NCI-H2107 treated with DMSO at 0.1 percent for 48 hours (cell line): ENCODE results near the gene SKOR2.
A peak's percentile ranks its signal among the peaks of the same experiment; 100 is the strongest.
"Not testable (repeated sequence)": the region's sequence is repeated elsewhere in the genome, so short reads cannot be mapped to it uniquely, and the experiment has no call there.

Experiments used
- DNase-seq: peaks from one replicate; lab custom pipeline; 2025; ENCODE audit not compliant: unreplicated experiment; lab: John Stamatoyannopoulos, UW

The SKOR2 gene

DNA sequence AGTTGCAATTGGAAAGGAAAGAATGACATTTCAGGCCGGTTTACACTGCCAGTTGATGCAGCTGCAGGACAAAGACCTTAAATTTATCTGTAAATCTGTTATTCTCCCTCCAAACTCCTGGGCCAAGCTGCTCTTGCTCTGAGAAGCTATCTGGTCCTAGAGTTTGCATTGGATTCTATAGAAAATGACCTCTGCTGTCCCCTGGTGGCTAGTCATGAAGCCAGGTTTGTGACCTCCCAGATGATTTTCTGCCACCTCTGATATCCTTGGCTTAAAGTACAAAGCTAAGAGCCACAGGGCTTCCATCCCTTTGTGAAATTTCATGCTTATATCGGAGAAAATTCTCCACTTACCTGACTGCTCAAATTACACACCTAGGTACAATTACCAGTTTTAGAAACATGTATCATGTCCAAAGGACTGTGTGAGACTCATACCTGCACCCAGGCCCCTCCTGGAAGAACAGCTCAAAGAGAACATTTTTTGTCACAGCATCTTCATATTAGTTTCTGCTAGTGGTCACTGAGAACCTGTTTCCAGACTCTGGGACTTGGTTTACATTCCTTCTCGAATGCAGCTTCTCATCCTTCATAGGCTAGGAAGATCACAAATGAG, 46.4 kb downstream of the SKOR2 start:
- DNase-seq = no peak

DNA sequence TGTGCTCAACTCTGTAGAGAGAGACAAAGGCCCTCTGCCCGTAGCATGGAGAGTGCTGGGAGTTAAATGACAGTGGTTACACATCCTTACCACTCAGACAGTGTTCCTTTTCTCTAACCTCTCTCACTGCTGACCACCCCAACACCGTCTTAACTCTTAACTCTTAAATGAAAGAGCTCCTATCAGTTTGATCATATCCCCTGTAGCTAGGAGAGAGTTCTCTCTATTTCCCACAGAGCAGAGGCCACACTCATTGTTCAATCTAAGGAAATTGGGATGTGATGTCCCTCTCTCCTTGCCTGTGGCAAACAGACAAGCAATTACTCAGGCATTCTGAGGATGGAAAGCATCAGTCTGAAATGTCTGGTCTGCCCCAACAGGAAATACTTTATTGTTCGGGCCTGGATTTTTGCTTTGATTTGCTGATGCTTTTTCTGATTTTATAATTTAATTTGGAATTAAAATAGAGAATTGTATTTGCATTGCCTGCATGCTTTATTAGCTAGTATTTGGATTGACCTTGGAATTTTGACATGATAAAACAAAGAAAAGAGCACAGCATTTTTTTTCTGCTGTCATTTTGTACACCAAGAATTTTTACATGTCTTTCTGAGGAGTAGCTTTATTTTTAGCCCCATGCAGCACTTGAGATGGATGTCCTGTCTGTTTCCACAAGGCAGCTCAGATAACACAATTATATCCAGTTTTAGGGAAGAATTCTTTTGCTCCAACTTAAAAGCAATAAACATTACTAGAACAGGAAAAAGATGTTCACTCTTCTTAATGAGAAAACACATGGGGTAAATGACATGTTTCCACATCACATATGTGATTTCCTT, 47.6 kb downstream of the SKOR2 start:
- DNase-seq = no peak

DNA sequence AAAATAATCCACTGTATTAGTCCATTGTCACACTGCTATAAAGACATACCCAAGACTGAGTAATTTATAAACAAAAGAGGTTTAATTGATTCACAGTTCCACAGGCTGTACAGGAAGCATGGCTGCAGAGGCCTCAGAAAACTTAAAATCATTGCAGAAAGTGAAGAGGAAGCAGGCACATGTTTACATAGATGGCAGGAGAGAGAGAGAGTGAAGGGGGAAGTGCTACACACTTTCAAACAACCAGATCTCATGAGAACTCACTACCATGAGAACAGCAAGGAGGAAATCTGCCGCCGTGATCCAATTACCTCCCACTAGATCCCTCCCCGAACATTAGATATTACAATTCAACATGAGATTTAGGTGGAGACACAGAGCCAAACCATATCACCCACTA, 55.5 kb downstream of the SKOR2 start:
- not testable (repeated sequence) for DNase-seq

DNA sequence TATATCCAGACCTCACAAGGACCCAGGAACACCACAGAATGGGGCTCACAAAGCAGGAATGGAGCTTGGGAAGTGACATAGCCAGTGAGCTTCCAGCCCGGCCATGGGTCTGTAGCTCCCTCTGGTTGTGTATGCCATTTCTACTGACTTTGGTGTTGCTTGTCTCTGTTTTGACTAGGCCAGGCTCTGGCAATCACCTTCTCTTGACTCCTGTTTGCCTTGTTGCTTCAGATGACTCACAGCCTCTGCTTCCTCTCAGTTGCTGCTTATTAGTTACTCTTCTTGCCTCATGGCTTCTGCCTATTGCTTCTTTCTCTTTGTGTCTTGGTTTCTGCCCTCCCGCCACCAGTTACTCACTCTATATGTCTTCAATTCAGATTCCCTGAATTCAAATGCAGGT, 59.5 kb downstream of the SKOR2 start:
- no peak for DNase-seq

DNA sequence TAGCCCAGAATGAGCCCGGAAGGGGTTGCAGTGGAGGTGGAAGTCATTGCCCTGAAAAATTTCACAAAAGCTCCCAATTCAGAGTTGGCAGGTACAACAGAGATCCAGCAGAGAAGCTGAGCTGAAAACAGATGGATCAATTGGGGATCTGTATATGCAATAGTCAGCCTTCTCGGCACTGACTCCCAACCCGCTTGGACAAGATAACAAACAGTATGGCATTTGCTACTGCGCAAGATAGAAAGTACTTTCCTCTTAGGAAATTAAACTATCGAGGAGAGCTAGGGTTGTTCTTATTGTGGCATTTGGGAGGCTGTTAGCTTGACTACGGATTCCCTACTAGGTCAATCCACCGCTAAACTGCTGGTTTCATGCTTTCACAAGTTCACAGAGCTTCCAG, 63.7 kb downstream of the SKOR2 start:
- DNase-seq = no peak

DNA sequence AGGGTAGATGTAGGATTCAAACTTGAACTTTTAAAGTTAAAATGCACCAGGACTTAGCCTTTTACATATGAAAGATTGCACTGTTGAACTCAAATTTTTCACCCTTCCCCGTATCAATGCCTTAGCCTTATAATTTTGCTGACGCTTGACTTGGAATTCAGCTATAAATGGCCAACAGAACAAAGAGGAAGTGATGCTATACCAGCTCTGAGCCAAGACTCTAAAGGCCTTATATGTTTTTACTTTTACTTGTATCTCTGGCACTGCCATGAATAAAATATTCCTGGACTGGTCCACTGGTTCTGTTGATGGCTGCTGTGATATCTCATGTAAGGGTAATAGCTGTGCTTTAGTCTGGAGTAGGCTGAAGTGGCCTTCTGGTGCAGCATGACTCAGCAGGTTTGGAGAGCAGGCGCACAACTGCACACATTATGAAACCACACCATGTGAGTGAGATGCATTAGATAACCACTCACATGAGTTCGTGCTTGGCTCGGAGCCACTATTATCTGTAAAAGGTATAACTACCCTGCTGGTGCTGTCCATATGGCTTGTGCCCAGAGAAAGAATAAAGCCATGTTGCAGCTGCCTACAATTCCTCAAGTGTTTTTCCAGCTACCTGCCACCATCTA, 66.9 kb downstream of the SKOR2 start:
- no peak for DNase-seq

DNA sequence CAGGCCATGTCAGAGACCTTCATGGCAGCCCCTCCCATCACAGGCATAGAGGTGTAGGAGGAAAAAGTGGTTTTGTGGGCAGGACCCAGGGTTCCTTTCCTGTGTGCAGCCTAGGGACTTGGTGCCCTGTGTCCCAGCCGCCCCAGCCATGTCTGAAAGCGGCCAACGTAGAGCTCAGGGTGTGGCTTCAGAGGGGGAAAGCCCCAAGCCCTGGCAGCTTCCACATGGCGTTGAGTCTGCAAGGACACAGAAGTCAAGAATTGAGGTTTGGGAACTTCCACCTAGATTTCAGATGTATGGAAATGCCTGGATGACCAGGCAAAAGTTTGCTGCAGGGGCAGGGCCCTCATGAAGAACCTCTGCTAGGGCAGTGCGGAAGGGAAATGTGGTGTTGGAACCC, 69.3 kb downstream of the SKOR2 start:
- not testable (repeated sequence) for DNase-seq

DNA sequence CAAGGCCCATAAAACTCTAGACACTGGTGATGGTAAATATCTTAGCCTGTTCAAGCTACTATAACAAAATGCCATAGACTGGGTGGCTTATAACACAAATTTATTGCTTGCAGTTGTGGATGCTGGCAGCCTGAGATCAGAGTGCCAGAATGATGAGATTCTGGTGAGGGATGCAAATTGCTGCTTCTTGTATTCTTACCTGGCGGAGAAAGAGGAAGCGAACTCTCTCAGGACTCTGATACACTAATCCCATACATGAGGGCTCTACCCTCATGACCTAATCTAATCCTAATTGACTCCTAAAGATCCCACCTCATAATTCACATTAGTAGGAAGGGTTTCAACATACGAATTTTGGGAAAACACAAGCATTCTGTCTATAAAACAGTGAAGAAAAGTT, 70.7 kb downstream of the SKOR2 start:
- no peak for DNase-seq

DNA sequence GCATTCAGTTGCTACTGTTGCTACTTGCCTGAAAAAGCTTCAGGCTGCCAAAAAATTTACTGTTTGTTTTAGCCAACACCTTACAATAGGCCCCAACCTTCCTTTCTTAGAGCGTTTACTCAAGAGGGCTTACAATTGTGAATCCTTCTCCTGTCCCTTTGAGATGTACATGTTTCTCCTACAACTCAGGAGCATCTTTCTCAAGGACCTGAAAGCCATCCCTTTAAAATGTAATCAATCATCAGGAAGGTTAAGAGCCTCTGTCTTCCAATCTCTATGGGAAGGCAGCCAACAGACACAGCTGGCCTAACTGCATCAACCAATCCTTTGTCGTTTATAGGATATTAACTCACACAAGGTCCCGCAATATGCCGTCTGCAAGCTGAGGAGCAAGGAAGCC, 71.9 kb downstream of the SKOR2 start:
- DNase-seq = no peak

DNA sequence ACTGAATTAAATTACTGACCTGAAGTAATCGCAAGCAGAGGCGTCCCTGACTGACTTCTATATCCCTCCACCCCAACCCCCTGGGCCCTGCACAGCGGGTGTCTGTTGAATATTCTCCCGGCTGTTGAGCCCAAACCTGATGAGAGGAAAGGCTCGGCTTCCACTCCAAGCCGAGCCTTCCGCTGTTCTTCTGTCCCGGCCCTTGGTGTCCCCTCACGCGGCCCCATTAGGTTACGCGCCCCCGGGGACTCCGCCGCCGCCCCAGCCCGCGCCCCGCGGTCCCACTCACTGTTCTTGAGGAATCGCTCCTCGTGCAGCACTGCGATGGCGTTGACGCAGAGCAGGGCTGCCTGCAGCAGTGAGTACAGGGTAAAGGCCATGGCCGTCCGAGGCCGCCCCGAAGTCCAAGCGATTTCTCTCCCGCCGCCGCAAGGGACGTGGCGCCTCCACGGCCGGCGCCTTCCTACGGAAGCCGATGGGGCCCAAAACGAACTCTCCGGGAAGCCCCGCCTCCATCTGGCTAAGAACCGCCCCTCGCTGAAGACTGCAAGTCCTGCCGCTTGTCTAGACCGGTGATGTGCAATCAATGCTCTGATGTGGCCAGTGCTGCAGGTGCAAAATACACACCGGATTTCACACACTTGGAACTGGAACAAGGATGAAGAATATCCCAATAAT, 75.4 kb downstream of the SKOR2 start, which contains the start of gene IER3IP1:
Gene IER3IP1 (minus strand): TSS at position 467 of the 678 bp plus-strand sequence. CDS start 87 bp downstream, at position 380.
- peak; percentile 89 for DNase-seq

DNA sequence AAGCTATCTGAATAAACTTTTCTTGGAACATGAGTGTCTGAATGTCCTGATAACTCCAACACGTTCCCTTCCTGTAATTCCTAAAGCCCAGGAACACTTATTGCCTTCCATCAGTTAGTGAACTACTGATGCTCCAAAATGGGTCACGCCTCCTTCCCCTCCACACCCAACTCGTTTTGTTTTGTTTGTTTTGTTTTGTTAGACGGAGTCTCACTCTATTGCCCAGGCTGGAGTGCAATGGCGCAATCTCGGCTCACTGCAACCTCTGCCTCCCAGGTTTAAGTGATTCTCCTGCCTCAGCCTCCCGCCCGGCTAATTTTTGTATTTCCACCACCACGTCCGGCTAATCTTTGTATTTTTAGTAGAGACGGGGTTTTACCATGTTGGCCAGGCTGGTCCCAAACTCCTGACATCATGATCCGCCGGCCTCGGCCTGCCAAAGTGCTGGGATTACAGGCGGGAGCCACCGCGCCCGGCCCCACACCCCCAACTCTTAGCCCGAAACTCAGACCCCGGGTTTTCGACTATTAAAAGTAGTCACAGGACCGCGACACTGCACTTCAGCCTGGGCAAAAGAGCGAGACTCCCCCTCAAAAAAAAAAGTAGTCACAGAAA, 76.1 kb downstream of the SKOR2 start:
- DNase-seq = no peak

DNA sequence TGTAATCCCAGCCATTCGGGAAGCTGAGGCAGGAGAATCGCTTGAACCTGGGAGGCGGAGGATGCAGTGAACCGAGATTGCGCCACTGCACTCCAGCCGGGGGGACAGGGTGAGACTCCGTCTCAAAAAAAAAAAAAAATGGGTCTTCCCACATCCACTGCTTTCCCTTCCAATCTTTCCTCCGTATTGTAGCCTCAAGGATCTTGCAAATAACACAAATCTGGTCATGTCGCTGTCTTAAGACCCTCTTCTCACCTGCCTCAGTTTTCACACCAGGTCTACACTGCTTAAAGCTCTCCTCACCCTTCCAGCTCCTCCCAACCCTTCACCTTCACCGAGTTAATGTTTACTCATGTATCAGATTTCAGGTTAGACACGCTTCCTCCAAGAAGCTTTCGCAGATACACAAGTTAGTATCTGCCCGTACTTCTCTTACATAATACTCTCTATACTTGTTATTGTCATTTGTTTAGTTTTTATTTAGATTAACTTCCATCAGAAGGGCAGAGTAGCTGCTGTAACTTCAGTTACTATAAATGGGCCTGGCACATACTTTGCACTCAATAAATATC, 76.8 kb downstream of the SKOR2 start:
- DNase-seq = peak; percentile 26

DNA sequence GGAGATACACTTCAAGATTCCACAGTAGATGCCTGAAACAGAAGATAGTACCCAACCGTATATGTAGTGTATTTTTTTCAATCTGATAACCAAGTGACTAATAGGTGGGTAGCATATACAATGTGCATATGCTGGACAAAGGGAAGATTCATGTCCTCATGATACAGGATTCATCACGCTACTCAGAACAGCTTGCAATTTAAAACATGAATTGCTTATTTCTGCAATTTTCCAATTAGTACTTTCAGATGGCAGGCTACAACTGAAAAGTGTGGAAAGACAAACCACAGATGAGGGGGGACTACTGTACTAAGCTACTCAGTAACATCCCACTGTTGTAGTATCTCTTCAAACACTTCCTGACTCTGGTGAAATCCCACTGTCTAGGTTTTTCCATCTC, 79.0 kb downstream of the SKOR2 start:
- DNase-seq = no peak

DNA sequence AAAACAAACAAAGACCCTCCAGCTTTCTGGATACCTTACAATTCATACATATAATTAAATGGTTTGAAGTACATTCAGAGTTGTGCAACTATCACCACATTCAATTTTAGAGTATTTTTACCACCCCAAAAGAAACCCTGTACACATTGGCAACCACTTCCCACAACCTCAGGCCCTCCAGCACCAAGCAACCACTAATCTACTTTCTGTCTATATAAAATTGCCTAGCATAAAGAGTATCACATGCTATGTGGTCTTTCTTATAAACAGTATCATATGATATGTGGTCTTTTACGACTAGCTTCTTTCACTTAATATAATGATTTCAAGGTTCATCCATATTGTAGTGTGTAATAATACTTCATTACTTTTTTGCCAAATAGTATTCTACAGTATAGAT, 82.5 kb downstream of the SKOR2 start:
- no peak for DNase-seq

DNA sequence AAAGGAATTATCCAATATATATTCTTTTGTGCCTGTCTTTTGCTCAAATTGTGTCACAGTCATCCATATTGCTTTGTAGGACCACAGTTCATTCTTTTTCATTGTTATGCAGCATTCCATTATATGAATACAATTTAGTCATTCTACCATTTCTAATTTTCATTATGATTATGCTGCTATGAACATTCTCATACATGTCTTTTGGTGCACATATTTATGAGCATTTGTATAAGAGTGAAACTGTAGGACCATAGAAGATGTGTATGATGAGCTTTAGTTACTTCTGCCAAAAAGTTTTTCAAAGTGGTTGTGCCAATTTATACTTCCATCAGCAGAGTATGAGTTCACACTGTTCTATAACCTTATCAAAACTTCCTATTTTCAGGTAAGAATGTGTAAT, 83.0 kb downstream of the SKOR2 start:
- no peak for DNase-seq

DNA sequence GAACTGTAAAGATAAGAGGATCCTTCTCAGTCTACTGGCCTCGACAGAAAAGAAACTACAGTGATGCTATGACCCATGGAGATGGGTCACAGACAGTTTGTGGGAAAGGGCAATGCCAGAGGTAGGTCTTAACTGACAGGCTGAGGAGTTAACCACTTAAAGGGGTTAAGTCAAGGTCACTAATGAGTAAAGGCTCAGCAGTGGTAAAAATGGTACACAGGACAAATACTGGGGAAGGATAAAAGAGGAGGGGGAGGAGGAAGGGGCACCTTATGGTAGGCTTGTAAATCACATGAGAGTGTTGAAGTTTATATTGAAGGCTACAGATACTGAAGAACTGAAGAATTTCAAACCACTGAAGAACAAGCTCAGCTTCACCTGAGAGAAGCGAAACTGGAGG, 85.2 kb downstream of the SKOR2 start:
- DNase-seq = no peak

DNA sequence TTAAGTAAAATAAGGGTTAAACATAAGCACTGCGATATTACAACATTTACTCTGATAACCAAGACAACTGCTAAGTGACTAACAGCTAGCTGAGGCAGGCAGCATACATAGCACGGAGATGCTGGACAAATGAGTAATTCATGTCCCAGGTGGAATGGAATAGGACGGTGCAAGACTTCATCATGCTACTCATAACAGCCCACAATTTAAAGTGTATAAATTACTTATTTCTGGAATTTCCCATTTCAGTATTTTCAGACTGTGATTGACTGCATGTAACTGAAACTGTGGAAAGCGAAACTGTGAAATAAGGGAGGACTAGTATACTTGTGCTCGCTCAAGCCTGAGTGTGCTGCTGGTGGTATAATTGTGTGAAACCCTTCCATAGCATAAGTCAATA, 88.2 kb downstream of the SKOR2 start:
- DNase-seq = no peak

DNA sequence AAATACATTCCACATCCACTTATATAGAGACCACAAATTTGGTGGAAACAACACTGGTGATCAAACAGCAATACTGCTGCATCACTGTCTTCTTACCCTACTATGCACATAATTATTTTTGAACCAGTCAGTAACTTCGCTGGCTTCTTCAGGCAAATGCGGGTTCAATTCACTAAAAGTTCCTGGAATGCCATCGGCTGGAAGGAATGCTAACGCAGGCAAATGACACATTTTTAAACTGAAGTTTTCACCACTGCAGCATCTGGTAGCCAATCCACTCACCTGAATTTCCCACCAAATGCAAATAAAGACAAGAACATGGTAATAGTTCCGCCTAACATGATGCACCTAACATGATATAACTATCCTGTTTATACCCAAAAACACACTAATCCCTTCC, 91.2 kb downstream of the SKOR2 start:
- DNase-seq = no peak

DNA sequence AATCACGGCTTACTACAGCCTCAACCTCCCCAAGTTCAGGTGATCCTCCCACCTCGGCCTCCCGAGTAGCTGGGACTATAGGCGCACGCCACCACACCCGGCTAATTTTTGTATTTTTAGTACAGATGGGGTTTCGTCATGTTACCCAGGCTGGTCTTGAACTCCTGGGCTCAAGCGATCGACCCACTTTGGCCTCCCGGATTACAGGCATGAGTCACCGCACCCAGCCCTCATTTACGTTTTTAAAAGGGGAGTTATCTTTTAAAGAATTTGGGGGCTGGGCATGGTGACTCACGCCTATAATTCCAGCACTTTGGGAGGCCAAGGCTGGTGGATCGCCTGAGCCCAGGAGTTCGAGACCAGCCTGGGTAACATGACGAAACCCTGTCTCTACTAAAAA, 93.1 kb downstream of the SKOR2 start:
- DNase-seq = not testable (repeated sequence)
